ENCODE measurements around the gene NXN. TPM values are rescaled to one million over a fixed set of nuclear protein-coding genes. Genes with fewer than 3 reads are reported as not detected.
"Not testable (repeated sequence)": the region's sequence is repeated elsewhere in the genome, so short reads cannot be mapped to it uniquely, and the experiment has no call there.

NXN gene
- total RNA-seq, 1 experiment from 2014 or later = not detected

GRCh38 chr17:995324-995723, 15.7 kb upstream of the NXN start:
- H3K9ac ChIP-seq (ENCODE audit: low read length); H3K9me2 ChIP-seq (replicated peaks; ENCODE audit: insufficient read depth, low read length); H3K4me2 ChIP-seq (ENCODE audit: low read depth, low read length, poor library complexity, severe bottlenecking); H2AFZ ChIP-seq (ENCODE audit: low read length); H3K36me3 ChIP-seq (ENCODE audit: insufficient read depth, low read length); H3K27ac ChIP-seq (ENCODE audit: low read length); H3K27me3 ChIP-seq (ENCODE audit: low read length); DNase-seq; H3K9me3 ChIP-seq (ENCODE audit: low read length): not testable (repeated sequence)
- peak overlapping the region; percentile 5; the same call in 1 of the 2 replicates for H3K4me3 ChIP-seq (ENCODE audit: low read length)
- H3K4me1 ChIP-seq (ENCODE audit: low read length) = peaks cover 17% of the 10 kb centered on the region
- peaks cover 14% of the 10 kb centered on the region for H3K79me2 ChIP-seq (ENCODE audit: low read length)
- peaks cover 15% of the 10 kb centered on the region for H4K20me1 ChIP-seq (ENCODE audit: insufficient read depth, low read depth, low read length)

- Histone ChIP-seq H2AFZ (ENCODE audit: low read length) (no peak overlapping the region), H3K27ac (ENCODE audit: low read length) (no peak overlapping the region), H4K20me1 (ENCODE audit: insufficient read depth, low read depth, low read length) (0 out of 2 replicates have a peak, but pooled peaks cover under 1% of the 10 kb centered on the region), H3K4me1 (ENCODE audit: low read length) (peaks cover 2% of the 10 kb centered on the region; the same call in 1 of the 2 replicates), H3K36me3 (ENCODE audit: insufficient read depth, low read length) (peaks cover 5% of the 10 kb centered on the region), H3K27me3 (ENCODE audit: low read length) (no peaks in the 10 kb centered on the region), H3K9me2 (replicated peaks; ENCODE audit: insufficient read depth, low read length) (no peaks in the 10 kb centered on the region), H3K79me2 (ENCODE audit: low read length) (peaks cover 3% of the 10 kb centered on the region), H3K4me3 (ENCODE audit: low read length) (no peak overlapping the region), H3K9ac (ENCODE audit: low read length) (no peak overlapping the region), H3K9me3 (ENCODE audit: low read length) (peaks cover 8% of the 10 kb centered on the region), H3K4me2 (ENCODE audit: low read depth, low read length, poor library complexity, severe bottlenecking) (no peak overlapping the region)
- DNase-seq = no peak
These were observed 13.4 kb upstream of the NXN start for GRCh38 chr17:992933-993332.

GRCh38 chr17:988561-988960, 9.0 kb upstream of the NXN start:
- Histone ChIP-seq H3K79me2 (ENCODE audit: low read length) (no peaks in the 10 kb centered on the region), H3K9me2 (replicated peaks; ENCODE audit: insufficient read depth, low read length) (no peaks in the 10 kb centered on the region), H3K27ac (ENCODE audit: low read length) (no peak overlapping the region), H3K9ac (ENCODE audit: low read length) (no peak overlapping the region), H3K36me3 (ENCODE audit: insufficient read depth, low read length) (peaks cover 5% of the 10 kb centered on the region; the same call in 1 of the 2 replicates), H4K20me1 (ENCODE audit: insufficient read depth, low read depth, low read length) (no peaks in the 10 kb centered on the region), H2AFZ (ENCODE audit: low read length) (no peak overlapping the region), H3K4me2 (ENCODE audit: low read depth, low read length, poor library complexity, severe bottlenecking) (no peak overlapping the region), H3K4me3 (ENCODE audit: low read length) (no peak overlapping the region), H3K9me3 (ENCODE audit: low read length) (no peaks in the 10 kb centered on the region; the same call in 1 of the 2 replicates), H3K27me3 (ENCODE audit: low read length) (no peaks in the 10 kb centered on the region), H3K4me1 (ENCODE audit: low read length) (no peaks in the 10 kb centered on the region; the same call in 1 of the 2 replicates)
- no peak for DNase-seq

GRCh38 chr17:987931-988330, 8.4 kb upstream of the NXN start:
- Histone ChIP-seq H3K4me1 (ENCODE audit: low read length) (no peaks in the 10 kb centered on the region; the same call in 1 of the 2 replicates), H4K20me1 (ENCODE audit: insufficient read depth, low read depth, low read length) (no peaks in the 10 kb centered on the region), H3K27me3 (ENCODE audit: low read length) (no peaks in the 10 kb centered on the region), H3K9me2 (replicated peaks; ENCODE audit: insufficient read depth, low read length) (no peaks in the 10 kb centered on the region), H3K4me2 (ENCODE audit: low read depth, low read length, poor library complexity, severe bottlenecking) (no peak overlapping the region), H3K27ac (ENCODE audit: low read length) (no peak overlapping the region), H3K4me3 (ENCODE audit: low read length) (no peak overlapping the region), H3K9ac (ENCODE audit: low read length) (no peak overlapping the region), H3K79me2 (ENCODE audit: low read length) (no peaks in the 10 kb centered on the region), H3K9me3 (ENCODE audit: low read length) (no peaks in the 10 kb centered on the region; the same call in 1 of the 2 replicates), H2AFZ (ENCODE audit: low read length) (no peak overlapping the region), H3K36me3 (ENCODE audit: insufficient read depth, low read length) (peaks cover 3% of the 10 kb centered on the region; the same call in 1 of the 2 replicates)
- DNase-seq = no peak

- DNase-seq = no peak
- Histone ChIP-seq H3K27ac (ENCODE audit: low read length) (no peak overlapping the region), H3K79me2 (ENCODE audit: low read length) (no peaks in the 10 kb centered on the region), H3K4me2 (ENCODE audit: low read depth, low read length, poor library complexity, severe bottlenecking) (no peak overlapping the region), H3K9ac (ENCODE audit: low read length) (no peak overlapping the region), H2AFZ (ENCODE audit: low read length) (no peak overlapping the region), H3K4me1 (ENCODE audit: low read length) (peaks cover under 1% of the 10 kb centered on the region), H3K9me2 (replicated peaks; ENCODE audit: insufficient read depth, low read length) (no peaks in the 10 kb centered on the region), H3K27me3 (ENCODE audit: low read length) (no peaks in the 10 kb centered on the region), H4K20me1 (ENCODE audit: insufficient read depth, low read depth, low read length) (no peaks in the 10 kb centered on the region), H3K9me3 (ENCODE audit: low read length) (no peaks in the 10 kb centered on the region), H3K36me3 (ENCODE audit: insufficient read depth, low read length) (no peaks in the 10 kb centered on the region), H3K4me3 (ENCODE audit: low read length) (no peak overlapping the region)
These were observed 6.8 kb upstream of the NXN start for GRCh38 chr17:986322-986929.

GRCh38 chr17:983921-984320, 4.3 kb upstream of the NXN start:
- no peak for DNase-seq
- Histone ChIP-seq H3K27ac (ENCODE audit: low read length) (no peak overlapping the region), H3K36me3 (ENCODE audit: insufficient read depth, low read length) (no peaks in the 10 kb centered on the region), H3K4me1 (ENCODE audit: low read length) (peaks cover 11% of the 10 kb centered on the region), H2AFZ (ENCODE audit: low read length) (no peak overlapping the region), H3K79me2 (ENCODE audit: low read length) (no peaks in the 10 kb centered on the region), H3K27me3 (ENCODE audit: low read length) (no peaks in the 10 kb centered on the region), H3K9me3 (ENCODE audit: low read length) (no peaks in the 10 kb centered on the region), H3K9ac (ENCODE audit: low read length) (no peak overlapping the region), H3K4me2 (ENCODE audit: low read depth, low read length, poor library complexity, severe bottlenecking) (no peak overlapping the region), H4K20me1 (ENCODE audit: insufficient read depth, low read depth, low read length) (0 out of 2 replicates have a peak, but pooled peaks cover 5% of the 10 kb centered on the region), H3K9me2 (replicated peaks; ENCODE audit: insufficient read depth, low read length) (no peaks in the 10 kb centered on the region), H3K4me3 (ENCODE audit: low read length) (no peak overlapping the region)

GRCh38 chr17:981292-981658, 1.7 kb upstream of the NXN start:
- no peaks in the 10 kb centered on the region for H3K9me2 ChIP-seq (replicated peaks; ENCODE audit: insufficient read depth, low read length)
- no peaks in the 10 kb centered on the region for H3K79me2 ChIP-seq (ENCODE audit: low read length)
- no peaks in the 10 kb centered on the region for H3K27me3 ChIP-seq (ENCODE audit: low read length)
- peaks cover 11% of the 10 kb centered on the region for H3K4me1 ChIP-seq (ENCODE audit: low read length)
- H3K36me3 ChIP-seq (ENCODE audit: insufficient read depth, low read length) = no peaks in the 10 kb centered on the region
- H3K27ac ChIP-seq (ENCODE audit: low read length) = no peak overlapping the region
- H4K20me1 ChIP-seq (ENCODE audit: insufficient read depth, low read depth, low read length) = 0 out of 2 replicates have a peak, but pooled peaks cover 11% of the 10 kb centered on the region
- H3K4me2 ChIP-seq (ENCODE audit: low read depth, low read length, poor library complexity, severe bottlenecking) = peak overlapping the region; percentile 69
- H3K9ac ChIP-seq (ENCODE audit: low read length) = peak overlapping the region; percentile 15; the same call in 1 of the 2 replicates
- H3K9me3 ChIP-seq (ENCODE audit: low read length) = no peaks in the 10 kb centered on the region
- DNase-seq = no peak
- H2AFZ ChIP-seq (ENCODE audit: low read length) = no peak overlapping the region
- H3K4me3 ChIP-seq (ENCODE audit: low read length) = no peak overlapping the region; the same call in 1 of the 2 replicates

- Histone ChIP-seq H3K27ac (ENCODE audit: low read length) (no peak overlapping the region), H3K9me3 (ENCODE audit: low read length) (no peaks in the 10 kb centered on the region), H3K27me3 (ENCODE audit: low read length) (no peaks in the 10 kb centered on the region), H3K79me2 (ENCODE audit: low read length) (no peaks in the 10 kb centered on the region), H2AFZ (ENCODE audit: low read length) (no peak overlapping the region), H3K36me3 (ENCODE audit: insufficient read depth, low read length) (no peaks in the 10 kb centered on the region), H3K4me1 (ENCODE audit: low read length) (peaks cover 11% of the 10 kb centered on the region), H3K9ac (ENCODE audit: low read length) (peak overlapping the region; percentile 48; the same call in 1 of the 2 replicates), H3K4me3 (ENCODE audit: low read length) (peak overlapping the region; percentile 56; the same call in 1 of the 2 replicates), H3K4me2 (ENCODE audit: low read depth, low read length, poor library complexity, severe bottlenecking) (peak overlapping the region; percentile 69), H3K9me2 (replicated peaks; ENCODE audit: insufficient read depth, low read length) (no peaks in the 10 kb centered on the region), H4K20me1 (ENCODE audit: insufficient read depth, low read depth, low read length) (0 out of 2 replicates have a peak, but pooled peaks cover 11% of the 10 kb centered on the region)
- DNase-seq = peak; percentile 94
These were observed 1.1 kb upstream of the NXN start for GRCh38 chr17:980406-981291.
